ENCODE results near the gene MLX. TPM values are rescaled to one million over a fixed set of nuclear protein-coding genes. Genes with fewer than 3 reads are reported as not detected.
A peak's percentile ranks its signal among the peaks of the same experiment; 100 is the strongest.

MLX gene
- total RNA-seq: 79.7 TPM
- long read RNA-seq, transcript MLX-201 (8 exons, 2,586 nt): minor isoform, 29 of 228 reads
- long read RNA-seq, transcript MLX-202 (7 exons, 2,334 nt): minor isoform, 15 of 228 reads
- long read RNA-seq, transcript MLX-203 (8 exons, 2,428 nt): major isoform, 149 of 228 reads
- long read RNA-seq, partial matches to known transcripts: 8 of 228 reads
- long read RNA-seq, other reads (novel, unspliced or antisense): 27 of 228 reads

- peak; percentile 16 for TF ChIP-seq CTCF (IDR thresholded peaks at IDR 0.05; ENCODE audit: borderline replicate concordance)
- DNase-seq: peak; percentile 96
- peaks cover 77% of the 10 kb centered on the region for H3K4me1 ChIP-seq
- no peaks in the 10 kb centered on the region for H3K9me3 ChIP-seq (replicated peaks)
- H3K27ac ChIP-seq (replicated peaks): peak within 1 kb of the TSS; percentile 100
- H3K4me3 ChIP-seq: peak within 1 kb of the TSS; percentile 99
- no peaks in the 10 kb centered on the region for H3K27me3 ChIP-seq (ENCODE audit: low read depth)
- peaks cover 59% of the 10 kb centered on the region for H3K36me3 ChIP-seq
- intact Hi-C loops (cut with micrococcal nuclease): no loop called here
Measured at GRCh38 chr17:42566883-42567573, at the start of gene MLX. TSS of gene MLX (plus strand) at chr17:42567100. CDS start at chr17:42567125, 25 bp downstream.

- peak overlapping the region; percentile 98 for H3K27ac ChIP-seq (replicated peaks)
- TF ChIP-seq CTCF (IDR thresholded peaks at IDR 0.05; ENCODE audit: borderline replicate concordance): peak; percentile 93
- intact Hi-C loops (cut with micrococcal nuclease): loop anchor here (5.0 kb wide), 1 partner anchor 90 kb away; no protein-coding TSS in a partner anchor
- H3K9me3 ChIP-seq (replicated peaks): no peaks in the 10 kb centered on the region
- H3K36me3 ChIP-seq: peaks cover 27% of the 10 kb centered on the region
- H3K4me3 ChIP-seq: no peak overlapping the region
- H3K4me1 ChIP-seq: peaks cover 86% of the 10 kb centered on the region
- no peaks in the 10 kb centered on the region for H3K27me3 ChIP-seq (ENCODE audit: low read depth)
- DNase-seq: peak; percentile 89
Measured at GRCh38 chr17:42517516-42517915, 49.4 kb upstream of the MLX start.

GRCh38 chr17:42518046-42518754 is 48.7 kb upstream of the MLX start:
- Histone ChIP-seq H3K4me3 (no peak overlapping the region), H3K4me1 (peaks cover 86% of the 10 kb centered on the region)
- intact Hi-C loops (cut with micrococcal nuclease): loop anchor here (5.0 kb wide), 1 partner anchor 91 kb away; no protein-coding TSS in a partner anchor

GRCh38 chr17:42518755-42519545 is 48.0 kb upstream of the MLX start:
- no peak overlapping the region for H3K4me3 ChIP-seq
- TF ChIP-seq CTCF (IDR thresholded peaks at IDR 0.05; ENCODE audit: borderline replicate concordance): no peak
- no peaks in the 10 kb centered on the region for H3K27me3 ChIP-seq (ENCODE audit: low read depth)
- H3K27ac ChIP-seq (replicated peaks): peak overlapping the region; percentile 98
- DNase-seq: peak; percentile 63
- peaks cover 87% of the 10 kb centered on the region for H3K4me1 ChIP-seq
- H3K36me3 ChIP-seq: peaks cover 29% of the 10 kb centered on the region
- H3K9me3 ChIP-seq (replicated peaks): no peaks in the 10 kb centered on the region
- intact Hi-C loops (cut with micrococcal nuclease): loop anchor here (5.0 kb wide), 1 partner anchor 92 kb away; no protein-coding TSS in a partner anchor

More at GRCh38 chr17:42518046-42518754, 48.7 kb upstream of the MLX start:
- Histone ChIP-seq H3K36me3 (peaks cover 33% of the 10 kb centered on the region), H3K27ac (replicated peaks) (peak overlapping the region; percentile 98), H3K9me3 (replicated peaks) (no peaks in the 10 kb centered on the region), H3K27me3 (ENCODE audit: low read depth) (no peaks in the 10 kb centered on the region)
- TF ChIP-seq CTCF (IDR thresholded peaks at IDR 0.05; ENCODE audit: borderline replicate concordance): no peak
- DNase-seq: peak; percentile 70
